HG02885 (cell line): ENCODE data around the gene IL17RC.
"Not testable (repeated sequence)": the region's sequence is repeated elsewhere in the genome, so short reads cannot be mapped to it uniquely, and the experiment has no call there.

Experiments used
- ATAC-seq: cut with Tn5 transposase; IDR thresholded peaks from one replicate; pipeline ENCODE4 v1.9.1; 2021; ENCODE audit warnings: mild to moderate bottlenecking; ENCODE audit not compliant: unreplicated experiment, poor library complexity

IL17RC gene

GRCh38 chr3:9893739-9894138, 23.2 kb upstream of the IL17RC start:
- no peak for ATAC-seq

- ATAC-seq, result not testable (repeated sequence)
Observed at GRCh38 chr3:9895715-9896114, 21.2 kb upstream of the IL17RC start.

GRCh38 chr3:9896755-9897407, 20.0 kb upstream of the IL17RC start:
- ATAC-seq, result not testable (repeated sequence)

GRCh38 chr3:9897408-9898372, 19.2 kb upstream of the IL17RC start:
- no peak for ATAC-seq

- no peak for ATAC-seq
Observed at GRCh38 chr3:9898467-9899241, 18.2 kb upstream of the IL17RC start.

- ATAC-seq, result no peak
Observed at GRCh38 chr3:9899289-9899791, 17.6 kb upstream of the IL17RC start.

GRCh38 chr3:9900965-9901415, 15.9 kb upstream of the IL17RC start:
- ATAC-seq, result not testable (repeated sequence)

GRCh38 chr3:9901967-9902366, 14.9 kb upstream of the IL17RC start:
- no peak for ATAC-seq

- ATAC-seq, result no peak
Observed at GRCh38 chr3:9902372-9903237, 14.3 kb upstream of the IL17RC start, which contains the start of gene IL17RE. Gene IL17RE, plus strand, starts transcription at chr3:9902848. Its CDS starts 85 bp downstream, at chr3:9902933.

GRCh38 chr3:9903238-9903624, 13.7 kb upstream of the IL17RC start:
- ATAC-seq, result no peak

GRCh38 chr3:9903904-9904303, 13.0 kb upstream of the IL17RC start:
- no peak for ATAC-seq

GRCh38 chr3:9906480-9906879, 10.4 kb upstream of the IL17RC start:
- no peak for ATAC-seq

- no peak for ATAC-seq
Observed at GRCh38 chr3:9908286-9908685, 8.6 kb upstream of the IL17RC start.

- no peak for ATAC-seq
Observed at GRCh38 chr3:9909221-9910013, 7.5 kb upstream of the IL17RC start.

- no peak for ATAC-seq
Observed at GRCh38 chr3:9911863-9912262, 5.0 kb upstream of the IL17RC start.

- ATAC-seq, result no peak
Observed at GRCh38 chr3:9912294-9912935, 4.5 kb upstream of the IL17RC start.

GRCh38 chr3:9913601-9914000, 3.3 kb upstream of the IL17RC start:
- no peak for ATAC-seq

- no peak for ATAC-seq
Observed at GRCh38 chr3:9914011-9914410, 2.9 kb upstream of the IL17RC start.
